Measurements from ENCODE around the gene HTRA1.

GRCh38 chr10:122490786-122491680 lies 29.7 kb downstream of the HTRA1 start:
- TF ChIP-seq CTCF (conservative IDR thresholded peaks at IDR 0.05) = no peak
- no peak for TF ChIP-seq ZFX (IDR thresholded peaks at IDR 0.05)

Data from C4-2B (cell line).